ENCODE results near the gene KIF1B. TPM values are rescaled to one million over a fixed set of nuclear protein-coding genes. Genes with fewer than 3 reads are reported as not detected.
"Not testable (repeated sequence)": the region's sequence is repeated elsewhere in the genome, so short reads cannot be mapped to it uniquely, and the experiment has no call there.

KIF1B gene
- total RNA-seq, 1 donor from 2014 or later = 49.4 TPM

- no peaks in the 10 kb centered on the region for H3K27me3 Mint-ChIP-seq (ENCODE audit: low read depth)
- H3K4me1 Mint-ChIP-seq (ENCODE audit: low read depth) = peaks cover 23% of the 10 kb centered on the region
- TF ChIP-seq, protein P1, sequence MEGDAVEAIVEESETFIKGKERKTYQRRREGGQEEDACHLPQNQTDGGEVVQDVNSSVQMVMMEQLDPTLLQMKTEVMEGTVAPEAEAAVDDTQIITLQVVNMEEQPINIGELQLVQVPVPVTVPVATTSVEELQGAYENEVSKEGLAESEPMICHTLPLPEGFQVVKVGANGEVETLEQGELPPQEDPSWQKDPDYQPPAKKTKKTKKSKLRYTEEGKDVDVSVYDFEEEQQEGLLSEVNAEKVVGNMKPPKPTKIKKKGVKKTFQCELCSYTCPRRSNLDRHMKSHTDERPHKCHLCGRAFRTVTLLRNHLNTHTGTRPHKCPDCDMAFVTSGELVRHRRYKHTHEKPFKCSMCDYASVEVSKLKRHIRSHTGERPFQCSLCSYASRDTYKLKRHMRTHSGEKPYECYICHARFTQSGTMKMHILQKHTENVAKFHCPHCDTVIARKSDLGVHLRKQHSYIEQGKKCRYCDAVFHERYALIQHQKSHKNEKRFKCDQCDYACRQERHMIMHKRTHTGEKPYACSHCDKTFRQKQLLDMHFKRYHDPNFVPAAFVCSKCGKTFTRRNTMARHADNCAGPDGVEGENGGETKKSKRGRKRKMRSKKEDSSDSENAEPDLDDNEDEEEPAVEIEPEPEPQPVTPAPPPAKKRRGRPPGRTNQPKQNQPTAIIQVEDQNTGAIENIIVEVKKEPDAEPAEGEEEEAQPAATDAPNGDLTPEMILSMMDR (IDR thresholded peaks at IDR 0.05) = no peak
- H3K9me3 Mint-ChIP-seq (ENCODE audit: low read depth) = no peaks in the 10 kb centered on the region
- H3K27ac Mint-ChIP-seq (ENCODE audit: unreplicated experiment) = peak overlapping the region; percentile 36
- DNase-seq (ENCODE audit: low spot score) = no peak
- H3K4me3 Mint-ChIP-seq (ENCODE audit: unreplicated experiment) = no peak overlapping the region
- peaks cover 2% of the 10 kb centered on the region for H3K36me3 Mint-ChIP-seq (ENCODE audit: low read depth)
Measured at GRCh38 chr1:10250663-10251062, 40.3 kb downstream of the KIF1B start.

GRCh38 chr1:10251325-10252108 lies 41.1 kb downstream of the KIF1B start:
- H3K4me3 Mint-ChIP-seq (ENCODE audit: unreplicated experiment); H3K36me3 Mint-ChIP-seq (ENCODE audit: low read depth); DNase-seq (ENCODE audit: low spot score); H3K27me3 Mint-ChIP-seq (ENCODE audit: low read depth); H3K9me3 Mint-ChIP-seq (ENCODE audit: low read depth): not testable (repeated sequence)
- H3K27ac Mint-ChIP-seq (ENCODE audit: unreplicated experiment) = peak overlapping the region; percentile 27
- H3K4me1 Mint-ChIP-seq (ENCODE audit: low read depth) = peaks cover 23% of the 10 kb centered on the region

GRCh38 chr1:10252508-10252907 lies 42.1 kb downstream of the KIF1B start:
- Mint-ChIP-seq H3K4me3 (ENCODE audit: unreplicated experiment) (no peak overlapping the region), H3K4me1 (ENCODE audit: low read depth) (peaks cover 23% of the 10 kb centered on the region), H3K36me3 (ENCODE audit: low read depth) (peaks cover 2% of the 10 kb centered on the region), H3K27me3 (ENCODE audit: low read depth) (no peaks in the 10 kb centered on the region), H3K9me3 (ENCODE audit: low read depth) (no peaks in the 10 kb centered on the region), H3K27ac (ENCODE audit: unreplicated experiment) (peak overlapping the region; percentile 74)
- DNase-seq (ENCODE audit: low spot score) = no peak
- TF ChIP-seq, protein P1 (IDR thresholded peaks at IDR 0.05) = no peak

- Mint-ChIP-seq H3K4me3 (ENCODE audit: unreplicated experiment) (no peak overlapping the region), H3K36me3 (ENCODE audit: low read depth) (peaks cover 2% of the 10 kb centered on the region), H3K27me3 (ENCODE audit: low read depth) (no peaks in the 10 kb centered on the region), H3K27ac (ENCODE audit: unreplicated experiment) (peak overlapping the region; percentile 95), H3K9me3 (ENCODE audit: low read depth) (no peaks in the 10 kb centered on the region), H3K4me1 (ENCODE audit: low read depth) (peaks cover 30% of the 10 kb centered on the region)
- DNase-seq (ENCODE audit: low spot score) = no peak
- TF ChIP-seq, protein P1 (IDR thresholded peaks at IDR 0.05) = no peak
Measured at GRCh38 chr1:10253149-10253548, 42.8 kb downstream of the KIF1B start.

DNA sequence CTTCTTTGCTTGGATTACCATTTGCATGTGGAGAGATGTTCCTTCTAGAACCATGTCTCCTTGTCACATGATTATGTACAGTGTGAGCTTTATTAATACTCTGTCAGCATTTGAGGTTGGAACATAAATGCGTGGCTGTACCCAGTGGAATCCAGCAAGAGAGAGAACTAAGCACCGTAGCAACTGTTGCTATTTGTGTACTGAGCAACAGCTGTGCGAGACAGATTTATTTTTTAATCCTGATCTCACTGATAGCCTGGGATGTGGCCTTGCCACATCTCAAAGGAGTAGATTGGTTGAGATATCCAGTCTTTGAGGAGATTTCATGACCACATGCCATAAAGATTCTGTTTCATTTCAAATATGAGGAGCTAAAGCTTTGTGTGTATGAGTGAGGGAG lies 43.4 kb downstream of the KIF1B start:
- Mint-ChIP-seq H3K4me3 (ENCODE audit: unreplicated experiment) (no peak overlapping the region), H3K27me3 (ENCODE audit: low read depth) (no peaks in the 10 kb centered on the region), H3K36me3 (ENCODE audit: low read depth) (peaks cover 1% of the 10 kb centered on the region), H3K9me3 (ENCODE audit: low read depth) (no peaks in the 10 kb centered on the region), H3K27ac (ENCODE audit: unreplicated experiment) (peak overlapping the region; percentile 95), H3K4me1 (ENCODE audit: low read depth) (peaks cover 33% of the 10 kb centered on the region)
- DNase-seq (ENCODE audit: low spot score) = no peak
- TF ChIP-seq, protein P1 (IDR thresholded peaks at IDR 0.05) = no peak

- H3K27me3 Mint-ChIP-seq (ENCODE audit: low read depth) = no peaks in the 10 kb centered on the region
- TF ChIP-seq, protein P1 (IDR thresholded peaks at IDR 0.05) = no peak
- no peak overlapping the region for H3K4me3 Mint-ChIP-seq (ENCODE audit: unreplicated experiment)
- H3K36me3 Mint-ChIP-seq (ENCODE audit: low read depth) = peaks cover 8% of the 10 kb centered on the region
- DNase-seq (ENCODE audit: low spot score) = no peak
- peaks cover 30% of the 10 kb centered on the region for H3K4me1 Mint-ChIP-seq (ENCODE audit: low read depth)
- H3K9me3 Mint-ChIP-seq (ENCODE audit: low read depth) = no peaks in the 10 kb centered on the region
- H3K27ac Mint-ChIP-seq (ENCODE audit: unreplicated experiment) = peak overlapping the region; percentile 77
Measured at GRCh38 chr1:10257851-10258250, 47.5 kb downstream of the KIF1B start.

DNA sequence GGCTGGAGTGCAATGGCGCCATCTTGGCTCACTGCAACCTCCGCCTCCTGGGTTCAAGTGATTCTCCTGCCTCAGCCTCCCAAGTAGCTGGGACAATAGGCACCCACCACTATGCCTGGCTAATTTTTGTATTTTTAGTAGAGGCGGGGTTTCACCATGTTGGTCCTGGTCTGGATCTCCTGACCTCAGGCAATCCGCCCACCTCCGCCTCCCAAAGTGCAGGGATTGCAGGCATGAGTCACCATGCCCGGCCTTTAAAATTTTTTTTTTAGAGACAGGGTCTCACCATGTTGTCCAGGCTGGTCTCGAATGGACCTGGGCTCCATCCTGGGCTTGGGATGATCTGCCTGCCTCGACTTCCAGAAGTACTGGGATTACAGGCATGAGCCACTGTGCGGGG lies 49.2 kb downstream of the KIF1B start:
- not testable (repeated sequence) for H3K27ac Mint-ChIP-seq (ENCODE audit: unreplicated experiment); H3K4me3 Mint-ChIP-seq (ENCODE audit: unreplicated experiment); DNase-seq (ENCODE audit: low spot score); H3K9me3 Mint-ChIP-seq (ENCODE audit: low read depth); H3K27me3 Mint-ChIP-seq (ENCODE audit: low read depth)
- H3K36me3 Mint-ChIP-seq (ENCODE audit: low read depth) = peaks cover 21% of the 10 kb centered on the region
- H3K4me1 Mint-ChIP-seq (ENCODE audit: low read depth) = peaks cover 17% of the 10 kb centered on the region

All from chondrocyte (in vitro differentiated cells).